ENCODE data around the gene HSPH1. TPM values are rescaled to one million over a fixed set of nuclear protein-coding genes. Genes with fewer than 3 reads are reported as not detected.
"Not testable (repeated sequence)": the region's sequence is repeated elsewhere in the genome, so short reads cannot be mapped to it uniquely, and the experiment has no call there.

The HSPH1 gene
- total and polyA plus RNA-seq, 4 donors: 11.0 to 30.3 (median 20.3) TPM

- TF ChIP-seq CTCF (IDR thresholded peaks at IDR 0.05; ENCODE audit: low read depth, low read length, missing input control) (no peak), HNF4A (conservative IDR thresholded peaks at IDR 0.05) (no peak), RXRA (IDR thresholded peaks at IDR 0.05) (no peak), ZBTB33 (IDR thresholded peaks at IDR 0.05) (no peak)
Observed at GRCh38 chr13:31179754-31180153, 18.1 kb upstream of the HSPH1 start (continued).

- Histone ChIP-seq H3K27me3 (ENCODE audit: control insufficient read depth in 4 of 4, insufficient read depth in 4 of 4, low read length in 3 of 4) (no peaks in the 10 kb centered on the region), H3K36me3 (ENCODE audit: control insufficient read depth in 4 of 4, insufficient read depth in 3 of 4, low read depth in 1 of 4, low read length in 3 of 4) (no peaks in the 10 kb centered on the region), H3K27ac (ENCODE audit: low read depth in 1 of 2, low read length in 2 of 2) (no peak overlapping the region), H3K4me3 (ENCODE audit: low read depth in 1 of 3, low read length in 3 of 3) (no peak overlapping the region), H3K4me1 (ENCODE audit: control insufficient read depth in 4 of 4, insufficient read depth in 4 of 4, low read length in 3 of 4) (no peaks in the 10 kb centered on the region), H3K9me3 (ENCODE audit: control insufficient read depth in 4 of 4, low read length in 3 of 4) (no peaks in the 10 kb centered on the region), H3K9ac (ENCODE audit: low read depth in 1 of 2, low read length in 2 of 2) (no peak overlapping the region)
- WGBS: 90% methylated on average over 8 of the region's 8 CpGs
- no peak for TF ChIP-seq SP1 (IDR thresholded peaks at IDR 0.05)
- TF ChIP-seq TAF1 (conservative IDR thresholded peaks at IDR 0.05): no peak
- no peak for TF ChIP-seq MAX (IDR thresholded peaks at IDR 0.05)
- TF ChIP-seq EGR1 (IDR thresholded peaks at IDR 0.05; ENCODE audit: low read depth in 2 of 2): no peak
- no peak for TF ChIP-seq RXRA (IDR thresholded peaks at IDR 0.05)
- no peak for TF ChIP-seq JUND (IDR thresholded peaks at IDR 0.05)
- no peak for TF ChIP-seq CTCF (IDR thresholded peaks at IDR 0.05; ENCODE audit: low read depth, low read length, missing input control)
- no peak for TF ChIP-seq REST (IDR thresholded peaks at IDR 0.05)
- no peak for TF ChIP-seq HNF4G (IDR thresholded peaks at IDR 0.05)
- no peak for DNase-seq (ENCODE audit: low spot score)
Observed at GRCh38 chr13:31179241-31179640, 17.5 kb upstream of the HSPH1 start.

GRCh38 chr13:31177813-31178495, 16.2 kb upstream of the HSPH1 start:
- not testable (repeated sequence) for H3K4me3 ChIP-seq (ENCODE audit: low read depth in 1 of 3, low read length in 3 of 3); H3K27ac ChIP-seq (ENCODE audit: low read depth in 1 of 2, low read length in 2 of 2); H3K36me3 ChIP-seq (ENCODE audit: control insufficient read depth in 4 of 4, insufficient read depth in 3 of 4, low read depth in 1 of 4, low read length in 3 of 4); H3K4me1 ChIP-seq (ENCODE audit: control insufficient read depth in 4 of 4, insufficient read depth in 4 of 4, low read length in 3 of 4); H3K9ac ChIP-seq (ENCODE audit: low read depth in 1 of 2, low read length in 2 of 2); DNase-seq (ENCODE audit: low spot score); H3K27me3 ChIP-seq (ENCODE audit: control insufficient read depth in 4 of 4, insufficient read depth in 4 of 4, low read length in 3 of 4); H3K9me3 ChIP-seq (ENCODE audit: control insufficient read depth in 4 of 4, low read length in 3 of 4)
- 91% methylated on average over 12 of the region's 12 CpGs for WGBS
